Measurements from ENCODE around the gene ADAMTS8.

GRCh38 chr11:130442737-130443136 is 14.3 kb upstream of the ADAMTS8 start:
- TF ChIP-seq EZH2phosphoT487 (IDR thresholded peaks at IDR 0.05; ENCODE audit: insufficient read depth, low read depth) (no peak), EZH2 (IDR thresholded peaks at IDR 0.05; ENCODE audit: insufficient read depth, poor library complexity, severe bottlenecking) (no peak)

All from GM23248 (cell line).